Osteocyte (in vitro differentiated cells): ENCODE data around the gene SHANK3. TPM values are rescaled to one million over a fixed set of nuclear protein-coding genes. Genes with fewer than 3 reads are reported as not detected.

Experiments used
- DNase-seq: peaks from one replicate; pipeline ENCODE4 v3.0.0; 2021; ENCODE audit warnings: mixed read lengths; ENCODE audit not compliant: unreplicated experiment; ENCODE audit errors: extremely low spot score
- H3K27ac Mint-ChIP-seq: one replicate; pipeline ENCODE4 v1.8.0; 2021; ENCODE audit warnings: mild to moderate bottlenecking, mixed read lengths; ENCODE audit not compliant: unreplicated experiment
- H3K27me3 Mint-ChIP-seq: one replicate; pipeline ENCODE4 v1.8.0; 2021; ENCODE audit warnings: mixed read lengths; ENCODE audit not compliant: unreplicated experiment
- H3K36me3 Mint-ChIP-seq: one replicate; pipeline ENCODE4 v1.8.0; 2021; ENCODE audit warnings: mixed read lengths; ENCODE audit not compliant: unreplicated experiment
- H3K4me1 Mint-ChIP-seq: one replicate; pipeline ENCODE4 v1.8.0; 2021; ENCODE audit warnings: mixed read lengths; ENCODE audit not compliant: unreplicated experiment
- H3K4me3 Mint-ChIP-seq: one replicate; pipeline ENCODE4 v1.8.0; 2021; ENCODE audit warnings: mild to moderate bottlenecking, moderate library complexity, mixed read lengths; ENCODE audit not compliant: unreplicated experiment
- H3K9me3 Mint-ChIP-seq: one replicate; pipeline ENCODE4 v1.8.0; 2021; ENCODE audit warnings: mixed read lengths; ENCODE audit not compliant: unreplicated experiment
- CTCF ChIP-seq: fragments of 200-600 bp; sonication (generic); IDR thresholded peaks from 2 replicates; pipeline ENCODE4 v1.5.0; 2021; ENCODE audit warnings: antibody characterized with exemption, mild to moderate bottlenecking, moderate library complexity
- total RNA-seq: library from RNA; stranded (reverse); gene quantifications from 2 replicates; pipeline ENCODE4 v1.2.1, GENCODE V29; 2021

Gene SHANK3
- total RNA-seq, 1 donor from 2014 or later: 4.7 TPM

- Mint-ChIP-seq H3K4me1 (peaks cover 16% of the 10 kb centered on the region), H3K27ac (no peak overlapping the region), H3K9me3 (no peaks in the 10 kb centered on the region), H3K27me3 (no peaks in the 10 kb centered on the region), H3K4me3 (no peak overlapping the region), H3K36me3 (no peaks in the 10 kb centered on the region)
- TF ChIP-seq CTCF: no peak
- DNase-seq: no peak
Observed at GRCh38 chr22:50710886-50711285, 38.3 kb downstream of the SHANK3 start.

- H3K36me3 Mint-ChIP-seq: no peaks in the 10 kb centered on the region
- no peak for DNase-seq
Observed at GRCh38 chr22:50711446-50712340, 39.1 kb downstream of the SHANK3 start.

GRCh38 chr22:50712341-50713007 is 39.9 kb downstream of the SHANK3 start:
- H3K27me3 Mint-ChIP-seq: no peaks in the 10 kb centered on the region
- TF ChIP-seq CTCF: no peak
- no peak overlapping the region for H3K4me3 Mint-ChIP-seq
- DNase-seq: no peak
- no peaks in the 10 kb centered on the region for H3K9me3 Mint-ChIP-seq
- no peak overlapping the region for H3K27ac Mint-ChIP-seq
- peaks cover 16% of the 10 kb centered on the region for H3K4me1 Mint-ChIP-seq
- H3K36me3 Mint-ChIP-seq: no peaks in the 10 kb centered on the region

More at GRCh38 chr22:50711446-50712340, 39.1 kb downstream of the SHANK3 start:
- Mint-ChIP-seq H3K27ac (no peak overlapping the region), H3K4me3 (no peak overlapping the region), H3K9me3 (no peaks in the 10 kb centered on the region), H3K27me3 (no peaks in the 10 kb centered on the region), H3K4me1 (peaks cover 16% of the 10 kb centered on the region)
- no peak for TF ChIP-seq CTCF

GRCh38 chr22:50713008-50713385 is 40.4 kb downstream of the SHANK3 start:
- Mint-ChIP-seq H3K36me3 (no peaks in the 10 kb centered on the region), H3K27ac (no peak overlapping the region)
- DNase-seq: no peak

More at GRCh38 chr22:50713008-50713385, 40.4 kb downstream of the SHANK3 start:
- H3K4me1 Mint-ChIP-seq: peaks cover 12% of the 10 kb centered on the region
- no peaks in the 10 kb centered on the region for H3K9me3 Mint-ChIP-seq
- H3K27me3 Mint-ChIP-seq: no peaks in the 10 kb centered on the region
- no peak overlapping the region for H3K4me3 Mint-ChIP-seq
- no peak for TF ChIP-seq CTCF
